T47D (cell line): ENCODE measurements around the gene CDS2.

ENCODE experiments used
- DNase-seq, 2 experiments: peaks; one replicate each; pipeline versions ENCODE4 v3.0.0 to v3.0.0-alpha.2; 2011 to 2012; ENCODE audit warnings: low read depth in 1 of 2, low spot score in 1 of 2
- JUND ChIP-seq: IDR thresholded peaks from 2 replicates; pipeline ENCODE4 v1.6.1; 2012; ENCODE audit warnings: low read depth
- in situ Hi-C: cut with HindIII; loops from 2 replicates; pipeline ENCODE4 v1.10.0; 2016; ENCODE audit warnings: low sequenced_read_pairs, low pct_unique_long_range_greater_than_20kb

CDS2 gene

GRCh38 chr20:5168651-5169396 is 42.0 kb downstream of the CDS2 start:
- TF ChIP-seq JUND: no peak
- in situ Hi-C loops: no loop called here
- DNase-seq: no peak

GRCh38 chr20:5170341-5170740 is 43.5 kb downstream of the CDS2 start:
- in situ Hi-C loops: no loop called here
- no peak for TF ChIP-seq JUND
- no peak for DNase-seq

DNA sequence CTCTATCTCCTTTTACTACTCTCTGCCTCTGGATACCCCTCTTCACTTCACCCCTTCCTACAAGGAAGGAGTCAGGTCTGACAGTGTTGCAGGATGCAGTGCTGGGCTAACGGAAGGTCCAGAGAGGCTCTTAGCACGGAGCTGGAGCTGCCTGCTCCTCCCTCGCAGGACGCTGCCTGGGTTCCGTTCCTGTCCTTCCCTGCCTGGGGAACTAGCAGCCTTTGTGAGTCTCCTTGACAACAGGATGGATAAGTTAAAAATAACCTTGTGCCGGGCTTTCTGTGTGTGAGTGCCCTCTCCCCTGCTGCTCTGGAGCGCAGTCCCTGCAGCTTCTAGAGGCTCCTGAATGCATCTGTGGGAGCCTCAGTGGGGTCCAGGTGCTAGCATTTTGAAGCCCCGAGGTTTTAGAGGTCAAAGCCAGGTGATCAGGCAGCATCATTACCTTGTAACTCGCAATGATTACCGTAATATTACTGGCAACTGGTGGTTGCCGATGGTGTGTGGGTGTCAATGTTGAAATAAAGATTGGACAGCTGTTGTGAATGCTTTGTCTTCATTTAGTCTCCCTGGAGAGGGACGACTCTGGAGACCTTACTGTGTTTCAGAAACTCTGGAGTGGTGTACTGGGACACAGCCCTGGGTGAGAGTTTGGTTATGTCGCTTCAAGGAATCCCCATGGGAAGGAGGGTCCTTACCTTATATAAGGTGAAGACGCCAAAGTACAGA is 44.4 kb downstream of the CDS2 start:
- no peak for TF ChIP-seq JUND
- no peak for DNase-seq
- in situ Hi-C loops: no loop called here

DNA sequence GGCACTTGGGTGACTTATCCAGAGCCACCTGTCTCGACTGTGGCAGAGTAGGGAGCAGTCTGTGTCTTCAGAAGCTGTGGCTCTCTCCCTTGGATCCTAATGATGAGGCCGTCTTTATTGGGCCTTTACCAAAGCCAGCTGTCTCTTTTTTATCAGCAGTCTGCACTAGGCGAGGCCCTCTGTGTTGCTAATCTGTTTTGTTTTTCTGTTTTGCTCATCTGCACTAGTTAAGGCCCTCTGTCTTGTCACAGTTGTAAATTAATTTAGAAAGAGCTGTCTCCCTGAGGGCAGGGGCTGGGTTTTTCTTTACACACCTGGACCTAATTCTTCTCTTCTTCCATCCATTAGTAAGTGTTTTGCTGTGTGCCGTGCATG is 45.0 kb downstream of the CDS2 start:
- no peak for TF ChIP-seq JUND
- in situ Hi-C loops: no loop called here
- DNase-seq: no peak

DNA sequence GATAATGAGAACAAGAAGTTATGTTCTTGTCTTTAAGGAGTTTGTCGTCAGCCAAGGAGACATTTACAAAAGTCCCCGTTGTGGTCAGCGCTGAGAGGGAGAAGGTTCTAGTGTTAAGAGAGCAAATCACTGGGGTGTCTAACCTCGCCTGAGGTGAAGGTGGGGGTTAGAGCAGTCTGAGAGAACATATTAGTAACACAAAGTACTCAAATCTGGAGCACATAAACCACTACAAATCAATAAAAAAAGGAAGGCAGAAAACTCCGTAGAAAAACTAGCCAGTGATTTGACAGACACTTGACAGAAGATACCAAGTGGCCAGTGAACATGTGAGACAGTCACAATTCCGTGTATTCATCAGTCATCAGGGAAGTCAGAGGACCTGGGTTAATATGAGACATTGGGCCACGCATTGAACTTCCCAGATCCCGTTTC is 45.4 kb downstream of the CDS2 start:
- no peak for TF ChIP-seq JUND
- DNase-seq: no peak
- in situ Hi-C loops: no loop called here

DNA sequence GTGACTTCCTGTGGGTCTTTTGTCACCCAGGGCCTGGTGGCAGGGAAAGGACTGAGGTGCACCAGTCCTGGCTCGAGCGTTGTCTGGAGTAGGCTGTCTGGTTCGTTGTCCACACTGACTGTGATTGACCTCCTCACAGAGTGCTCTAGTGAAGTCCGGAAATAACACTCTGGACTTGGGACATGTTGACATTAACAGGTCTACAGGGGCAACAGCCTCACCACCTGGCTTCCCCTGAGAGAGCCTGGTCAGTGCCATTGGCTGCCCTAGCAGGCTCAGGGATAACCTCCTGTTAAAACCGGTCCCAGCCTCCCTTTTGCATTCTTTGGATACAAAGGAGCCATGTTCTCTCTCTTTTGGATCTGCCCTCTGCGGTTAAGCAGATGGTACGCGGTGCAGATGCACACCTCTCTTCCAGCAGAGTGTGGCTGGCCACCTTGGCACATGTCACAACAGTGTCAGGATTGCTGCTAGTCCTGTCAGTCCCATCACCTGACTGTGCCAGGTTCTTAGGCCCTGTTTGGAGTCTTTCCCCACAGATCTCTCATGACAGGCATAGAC is 46.2 kb downstream of the CDS2 start:
- DNase-seq: no peak
- TF ChIP-seq JUND: no peak
- in situ Hi-C loops: no loop called here

DNA sequence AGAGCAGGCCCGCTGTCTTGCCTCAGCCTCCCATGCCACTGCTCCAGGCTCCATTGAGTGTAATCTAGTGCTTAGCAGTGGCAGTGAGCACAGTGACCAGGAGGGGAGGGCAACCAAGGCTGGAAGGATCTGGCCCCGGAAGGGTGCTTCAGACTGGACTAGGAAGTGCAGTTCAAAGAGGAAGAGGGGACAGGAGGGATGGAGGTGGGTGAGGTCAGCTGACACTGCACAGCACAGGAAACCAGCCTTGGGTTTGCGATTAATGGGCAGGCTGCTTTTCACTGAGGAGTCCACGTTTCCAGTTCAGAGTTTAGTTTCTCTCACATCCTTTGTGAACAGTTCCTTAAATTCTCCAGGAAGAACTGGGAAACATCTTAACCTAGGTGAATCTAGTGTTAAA is 46.9 kb downstream of the CDS2 start:
- no peak for DNase-seq
- TF ChIP-seq JUND: no peak
- in situ Hi-C loops: no loop called here

- in situ Hi-C loops: no loop called here
- no peak for TF ChIP-seq JUND
- no peak for DNase-seq
Measured at GRCh38 chr20:5177071-5177470, 50.3 kb downstream of the CDS2 start.

DNA sequence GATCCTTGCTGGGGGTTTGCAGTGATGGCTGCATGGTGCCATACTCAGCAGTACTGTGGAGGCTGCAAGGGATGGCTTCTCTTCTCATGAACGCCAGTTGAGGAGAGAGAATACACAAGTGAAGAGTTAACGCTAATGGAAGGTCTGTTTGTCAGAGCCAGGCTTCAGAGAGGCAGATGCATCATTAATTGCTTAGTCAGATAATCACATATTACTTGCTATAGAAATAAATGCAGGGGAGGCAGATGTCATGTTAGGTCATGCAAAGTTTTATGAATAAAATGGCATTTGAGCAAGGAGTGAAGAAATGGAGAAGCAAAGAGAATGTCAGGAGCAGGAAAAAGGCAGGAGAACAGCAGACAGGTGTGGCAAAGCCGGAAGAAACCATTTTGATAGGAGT is 51.2 kb downstream of the CDS2 start:
- no peak for DNase-seq
- in situ Hi-C loops: no loop called here
- TF ChIP-seq JUND: no peak

DNA sequence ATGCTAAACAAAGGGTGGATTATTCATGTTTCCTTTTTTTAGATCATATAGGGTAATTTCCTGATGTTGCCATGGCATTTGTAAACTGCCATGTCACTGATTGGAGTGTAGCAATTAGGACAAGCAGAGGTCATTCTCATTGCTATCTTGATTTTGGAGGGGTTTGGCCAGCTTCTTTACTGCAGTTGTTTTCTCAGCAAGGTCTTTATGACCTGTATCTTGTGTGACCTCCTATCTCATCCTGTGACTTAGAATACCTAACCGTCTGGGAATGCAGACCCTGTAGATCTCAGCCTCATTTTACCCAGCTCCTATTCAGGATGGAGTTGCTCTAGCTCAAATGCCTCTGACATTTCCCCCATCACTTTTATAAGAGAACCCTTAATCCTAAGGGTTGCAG is 53.6 kb downstream of the CDS2 start:
- in situ Hi-C loops: no loop called here
- no peak for DNase-seq
- no peak for TF ChIP-seq JUND

DNA sequence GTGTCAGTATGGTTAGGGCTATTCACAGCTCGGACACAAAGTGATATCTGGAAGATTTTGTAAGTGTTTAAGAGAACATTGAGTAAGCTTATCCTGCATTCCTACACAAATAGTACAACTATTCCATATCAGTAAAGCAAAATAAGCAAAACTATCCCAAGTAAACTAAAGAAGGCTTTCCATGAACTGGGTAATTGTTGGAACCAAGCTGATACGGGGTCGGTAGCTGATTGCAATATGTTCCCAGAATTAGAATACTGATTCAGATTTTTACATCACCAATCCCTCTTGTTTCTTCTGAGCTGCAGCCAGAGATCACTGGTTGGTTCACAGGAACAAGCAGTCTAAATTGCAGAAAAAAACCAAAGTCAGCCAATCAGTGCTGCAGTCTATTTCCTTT is 54.1 kb downstream of the CDS2 start:
- in situ Hi-C loops: no loop called here
- DNase-seq: no peak
- no peak for TF ChIP-seq JUND

- in situ Hi-C loops: no loop called here
- peak in 1 of 2 experiments; percentile 22 for DNase-seq
- no peak for TF ChIP-seq JUND
Measured at GRCh38 chr20:5181492-5181891, 54.7 kb downstream of the CDS2 start.

- no peak for TF ChIP-seq JUND
- peak in 1 of 2 experiments; percentile 4 for DNase-seq
- in situ Hi-C loops: no loop called here
Measured at GRCh38 chr20:5181958-5182357, 55.1 kb downstream of the CDS2 start.
